Esophagus squamous epithelium (tissue), 4 donors: ENCODE data around the gene TM7SF3.

ENCODE experiments used
- POLR2A ChIP-seq, 4 donors: fragments of 450-650 bp; IDR thresholded peaks; one replicate each; pipeline ENCODE4 v1.6.1; 2017; ENCODE audit warnings: antibody characterized with exemption in 4 of 4, mild to moderate bottlenecking in 4 of 4, moderate library complexity in 3 of 4
- TF ChIP-seq, protein P1 (sequence below), 6 experiments: fragments of 450-650 bp in 4 of 6; fragments of 200-600 bp in 2 of 6; sonication (generic) in 2 of 6; IDR thresholded peaks; one replicate each; pipeline ENCODE4 v1.5.1; 2016 to 2019; ENCODE audit warnings: antibody characterized with exemption in 6 of 6, mild to moderate bottlenecking in 4 of 6, moderate library complexity in 4 of 6

DNA sequence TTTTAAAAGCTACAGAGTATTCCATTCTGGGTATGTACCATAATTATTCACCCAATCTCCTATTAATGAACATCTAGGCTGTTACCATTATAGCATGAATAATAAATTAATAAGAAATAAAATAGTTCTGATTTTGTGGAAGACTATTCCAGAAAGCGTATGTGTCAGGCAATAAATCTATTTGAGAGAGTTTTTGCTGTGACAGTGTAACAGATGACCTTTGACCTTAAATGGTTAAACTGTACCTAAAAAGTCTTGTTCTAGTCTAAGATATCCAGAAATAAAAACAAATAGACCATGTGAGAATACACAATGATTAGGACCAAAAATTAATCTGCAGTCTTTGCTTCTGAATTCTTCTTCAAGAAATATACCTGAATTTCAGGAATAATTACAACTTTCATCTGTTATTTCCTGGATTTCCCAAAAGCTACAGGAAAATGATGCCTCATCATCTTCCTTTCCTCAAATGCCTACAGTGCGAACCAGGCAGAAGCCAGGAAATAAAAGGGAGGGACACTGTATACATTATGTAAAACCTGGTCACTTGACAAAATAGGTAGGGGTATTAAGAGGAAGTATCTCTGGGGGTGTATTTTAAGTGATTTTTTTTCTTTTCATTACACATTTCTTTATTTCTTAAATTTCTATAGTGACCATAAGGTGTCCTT is 7.3 kb downstream of the TM7SF3 start:
- TF ChIP-seq, protein P1, sequence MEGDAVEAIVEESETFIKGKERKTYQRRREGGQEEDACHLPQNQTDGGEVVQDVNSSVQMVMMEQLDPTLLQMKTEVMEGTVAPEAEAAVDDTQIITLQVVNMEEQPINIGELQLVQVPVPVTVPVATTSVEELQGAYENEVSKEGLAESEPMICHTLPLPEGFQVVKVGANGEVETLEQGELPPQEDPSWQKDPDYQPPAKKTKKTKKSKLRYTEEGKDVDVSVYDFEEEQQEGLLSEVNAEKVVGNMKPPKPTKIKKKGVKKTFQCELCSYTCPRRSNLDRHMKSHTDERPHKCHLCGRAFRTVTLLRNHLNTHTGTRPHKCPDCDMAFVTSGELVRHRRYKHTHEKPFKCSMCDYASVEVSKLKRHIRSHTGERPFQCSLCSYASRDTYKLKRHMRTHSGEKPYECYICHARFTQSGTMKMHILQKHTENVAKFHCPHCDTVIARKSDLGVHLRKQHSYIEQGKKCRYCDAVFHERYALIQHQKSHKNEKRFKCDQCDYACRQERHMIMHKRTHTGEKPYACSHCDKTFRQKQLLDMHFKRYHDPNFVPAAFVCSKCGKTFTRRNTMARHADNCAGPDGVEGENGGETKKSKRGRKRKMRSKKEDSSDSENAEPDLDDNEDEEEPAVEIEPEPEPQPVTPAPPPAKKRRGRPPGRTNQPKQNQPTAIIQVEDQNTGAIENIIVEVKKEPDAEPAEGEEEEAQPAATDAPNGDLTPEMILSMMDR (IDR thresholded peaks at IDR 0.05), result no peak
- no peak for TF ChIP-seq POLR2A (IDR thresholded peaks at IDR 0.05)
